ENCODE measurements around the gene RAP1GDS1.
A peak's percentile ranks its signal among the peaks of the same experiment; 100 is the strongest.

Gene RAP1GDS1

GRCh38 chr4:98482847-98483806 is 221.9 kb downstream of the RAP1GDS1 start:
- DNase-seq (ENCODE audit: low read depth in 2 of 2): peak in 1 of 2 donors; percentile 10

- DNase-seq (ENCODE audit: low read depth in 2 of 2): no peak
Observed at GRCh38 chr4:98484031-98484430, 222.8 kb downstream of the RAP1GDS1 start.

GRCh38 chr4:98485816-98486345 is 224.7 kb downstream of the RAP1GDS1 start:
- no peak for DNase-seq (ENCODE audit: low read depth in 2 of 2)

GRCh38 chr4:98490251-98490650 is 229.1 kb downstream of the RAP1GDS1 start:
- no peak for DNase-seq (ENCODE audit: low read depth in 2 of 2)

- no peak for DNase-seq (ENCODE audit: low read depth in 2 of 2)
Observed at GRCh38 chr4:98491899-98492559, 230.8 kb downstream of the RAP1GDS1 start.

- no peak for DNase-seq (ENCODE audit: low read depth in 2 of 2)
Observed at GRCh38 chr4:98493296-98493695, 232.1 kb downstream of the RAP1GDS1 start.

Data from stimulated activated CD8-positive, alpha-beta memory T cell treated with anti-CD3 and anti-CD28 coated beads, Interleukin-15, amount 100 ng/mL, for 4 hours (primary cell).